ENCODE measurements around the gene SIGLEC9.
A peak's percentile ranks its signal among the peaks of the same experiment; 100 is the strongest.

DNA sequence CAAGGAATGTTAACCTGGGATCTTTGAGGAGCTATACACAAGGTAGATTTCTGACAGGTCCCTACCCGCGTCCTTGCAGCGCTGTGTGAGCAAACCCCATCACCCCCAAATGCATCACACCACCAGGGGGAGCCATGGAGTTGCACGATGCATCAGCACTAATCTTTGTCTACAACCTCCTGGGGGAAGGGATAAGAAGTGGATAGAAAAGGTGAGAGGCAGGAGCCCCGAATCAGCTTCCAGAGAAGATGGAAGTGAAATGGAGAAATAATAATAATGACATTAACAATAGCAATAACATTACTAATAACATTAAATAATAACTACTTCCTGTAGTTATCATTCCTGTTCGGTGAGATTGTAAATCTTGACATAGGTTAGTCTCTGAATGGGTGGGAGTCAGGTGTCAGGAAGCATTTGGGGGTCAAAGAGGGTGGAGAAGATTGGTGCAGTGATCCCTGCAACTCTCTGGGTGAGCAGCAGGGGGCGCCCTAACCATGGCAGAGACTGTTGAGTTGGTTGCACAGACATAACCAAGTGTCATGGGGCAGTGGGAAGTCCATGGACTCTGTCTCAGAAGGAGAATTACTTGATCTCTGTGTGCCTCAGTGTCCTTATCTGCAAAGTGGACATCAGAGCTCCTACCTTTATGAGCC, 33.9 kb downstream of the SIGLEC9 start:
- TF ChIP-seq ZNF138 (tag by site-specific recombination; IDR thresholded peaks at IDR 0.05; ENCODE audit: borderline replicate concordance) (no peak), YY1 (tag by site-specific recombination; IDR thresholded peaks at IDR 0.05) (no peak), ZNF112 (tag by site-specific recombination; IDR thresholded peaks at IDR 0.05) (no peak)
- TF ChIP-seq, protein P1, sequence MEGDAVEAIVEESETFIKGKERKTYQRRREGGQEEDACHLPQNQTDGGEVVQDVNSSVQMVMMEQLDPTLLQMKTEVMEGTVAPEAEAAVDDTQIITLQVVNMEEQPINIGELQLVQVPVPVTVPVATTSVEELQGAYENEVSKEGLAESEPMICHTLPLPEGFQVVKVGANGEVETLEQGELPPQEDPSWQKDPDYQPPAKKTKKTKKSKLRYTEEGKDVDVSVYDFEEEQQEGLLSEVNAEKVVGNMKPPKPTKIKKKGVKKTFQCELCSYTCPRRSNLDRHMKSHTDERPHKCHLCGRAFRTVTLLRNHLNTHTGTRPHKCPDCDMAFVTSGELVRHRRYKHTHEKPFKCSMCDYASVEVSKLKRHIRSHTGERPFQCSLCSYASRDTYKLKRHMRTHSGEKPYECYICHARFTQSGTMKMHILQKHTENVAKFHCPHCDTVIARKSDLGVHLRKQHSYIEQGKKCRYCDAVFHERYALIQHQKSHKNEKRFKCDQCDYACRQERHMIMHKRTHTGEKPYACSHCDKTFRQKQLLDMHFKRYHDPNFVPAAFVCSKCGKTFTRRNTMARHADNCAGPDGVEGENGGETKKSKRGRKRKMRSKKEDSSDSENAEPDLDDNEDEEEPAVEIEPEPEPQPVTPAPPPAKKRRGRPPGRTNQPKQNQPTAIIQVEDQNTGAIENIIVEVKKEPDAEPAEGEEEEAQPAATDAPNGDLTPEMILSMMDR (tag by site-specific recombination; IDR thresholded peaks at IDR 0.05) = peak; percentile 44
- TF ChIP-seq, protein P2, sequence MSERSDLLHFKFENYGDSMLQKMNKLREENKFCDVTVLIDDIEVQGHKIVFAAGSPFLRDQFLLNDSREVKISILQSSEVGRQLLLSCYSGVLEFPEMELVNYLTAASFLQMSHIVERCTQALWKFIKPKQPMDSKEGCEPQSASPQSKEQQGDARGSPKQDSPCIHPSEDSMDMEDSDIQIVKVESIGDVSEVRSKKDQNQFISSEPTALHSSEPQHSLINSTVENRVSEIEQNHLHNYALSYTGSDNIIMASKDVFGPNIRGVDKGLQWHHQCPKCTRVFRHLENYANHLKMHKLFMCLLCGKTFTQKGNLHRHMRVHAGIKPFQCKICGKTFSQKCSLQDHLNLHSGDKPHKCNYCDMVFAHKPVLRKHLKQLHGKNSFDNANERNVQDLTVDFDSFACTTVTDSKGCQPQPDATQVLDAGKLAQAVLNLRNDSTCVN (tag by site-specific recombination; optimal IDR thresholded peaks at IDR 0.05) = no peak

Data from HEK293 (cell line).